ENCODE results near the gene KRT80.

KRT80 gene

DNA sequence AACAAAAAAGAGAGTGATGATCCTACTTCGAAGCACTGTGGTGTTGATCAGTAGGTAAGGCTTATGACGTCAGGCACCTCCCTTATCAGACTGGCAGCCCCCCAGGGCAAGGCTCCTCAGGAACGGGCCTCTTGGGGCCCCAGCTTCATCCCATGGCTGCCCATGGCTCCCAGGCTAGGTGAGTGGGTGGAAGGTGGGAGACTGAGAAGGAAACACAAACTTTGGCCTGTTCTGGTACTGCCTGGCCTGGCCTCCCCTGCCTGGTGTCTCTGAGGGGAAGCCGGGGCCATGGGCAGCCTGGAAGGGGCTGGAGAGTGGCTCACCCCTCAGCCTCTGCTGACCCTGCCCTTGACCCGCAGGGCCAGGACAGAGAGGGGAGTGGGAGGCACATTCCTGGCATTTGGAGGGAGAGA is 38.9 kb downstream of the KRT80 start:
- DNase-seq (ENCODE audit: low read depth, low spot score), result no peak
- in situ Hi-C loops (cut with HindIII; ENCODE audit: low sequenced_read_pairs), result no loop called here
- TF ChIP-seq, protein P1, sequence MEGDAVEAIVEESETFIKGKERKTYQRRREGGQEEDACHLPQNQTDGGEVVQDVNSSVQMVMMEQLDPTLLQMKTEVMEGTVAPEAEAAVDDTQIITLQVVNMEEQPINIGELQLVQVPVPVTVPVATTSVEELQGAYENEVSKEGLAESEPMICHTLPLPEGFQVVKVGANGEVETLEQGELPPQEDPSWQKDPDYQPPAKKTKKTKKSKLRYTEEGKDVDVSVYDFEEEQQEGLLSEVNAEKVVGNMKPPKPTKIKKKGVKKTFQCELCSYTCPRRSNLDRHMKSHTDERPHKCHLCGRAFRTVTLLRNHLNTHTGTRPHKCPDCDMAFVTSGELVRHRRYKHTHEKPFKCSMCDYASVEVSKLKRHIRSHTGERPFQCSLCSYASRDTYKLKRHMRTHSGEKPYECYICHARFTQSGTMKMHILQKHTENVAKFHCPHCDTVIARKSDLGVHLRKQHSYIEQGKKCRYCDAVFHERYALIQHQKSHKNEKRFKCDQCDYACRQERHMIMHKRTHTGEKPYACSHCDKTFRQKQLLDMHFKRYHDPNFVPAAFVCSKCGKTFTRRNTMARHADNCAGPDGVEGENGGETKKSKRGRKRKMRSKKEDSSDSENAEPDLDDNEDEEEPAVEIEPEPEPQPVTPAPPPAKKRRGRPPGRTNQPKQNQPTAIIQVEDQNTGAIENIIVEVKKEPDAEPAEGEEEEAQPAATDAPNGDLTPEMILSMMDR (IDR thresholded peaks at IDR 0.05; ENCODE audit: low read depth, low read length), result no peak

DNA sequence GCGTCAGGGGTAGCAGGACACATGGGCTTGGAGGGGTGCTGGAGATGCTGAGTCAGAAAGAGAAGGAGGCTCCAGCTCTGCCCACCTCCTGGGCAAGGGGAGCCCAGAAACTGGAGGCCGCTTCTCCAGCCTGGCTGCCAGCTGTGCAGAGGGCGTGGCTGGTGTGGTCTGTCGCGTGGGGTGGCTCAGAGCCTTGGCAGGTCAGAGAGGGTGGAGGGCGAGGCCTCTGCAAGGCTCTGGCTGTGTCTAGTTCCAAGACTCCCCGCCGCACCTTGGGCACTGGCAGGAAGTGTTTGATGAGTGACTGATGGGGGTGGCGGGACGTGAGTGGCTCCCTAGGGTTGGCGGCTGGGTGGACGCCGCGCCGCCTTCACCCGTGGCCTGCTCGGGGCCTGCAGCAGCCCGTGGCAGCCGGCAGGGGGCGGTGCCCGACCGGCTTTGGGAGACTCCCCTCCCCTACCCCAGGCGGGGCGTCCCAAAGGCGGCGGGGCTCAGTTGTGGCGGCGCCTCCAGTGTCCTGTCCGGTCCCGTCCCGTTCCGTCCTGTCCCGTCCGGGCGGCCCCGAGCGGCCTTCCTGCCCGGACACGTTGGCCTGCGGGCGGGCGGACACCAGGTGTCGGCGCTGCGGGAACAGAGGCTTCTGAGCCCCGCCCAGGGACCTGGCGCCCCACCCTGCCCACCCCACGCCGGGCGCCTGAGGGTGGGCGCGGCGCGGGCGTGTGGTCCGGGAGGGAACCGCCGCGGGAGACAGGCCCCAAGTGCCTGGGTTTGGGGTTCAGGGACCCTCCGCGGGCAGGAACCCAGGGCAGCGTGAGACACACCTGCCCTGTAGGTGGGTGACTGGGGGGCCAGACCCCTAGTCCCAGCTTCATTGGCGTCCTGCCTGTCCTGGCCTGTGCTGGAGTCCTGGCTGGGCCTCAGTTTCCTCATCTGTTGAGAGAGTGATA is 39.7 kb downstream of the KRT80 start:
- H3K4me3 ChIP-seq (ENCODE audit: low read depth, low read length), result peak overlapping the region; percentile 7
- in situ Hi-C loops (cut with HindIII; ENCODE audit: low sequenced_read_pairs), result no loop called here
- peak; percentile 55 for DNase-seq (ENCODE audit: low read depth, low spot score)
- TF ChIP-seq, protein P1 (IDR thresholded peaks at IDR 0.05; ENCODE audit: low read depth, low read length), result peak; percentile 81

More for the DNA sequence above, 38.9 kb downstream of the KRT80 start:
- H3K4me3 ChIP-seq (ENCODE audit: low read depth, low read length), result no peak overlapping the region

DNA sequence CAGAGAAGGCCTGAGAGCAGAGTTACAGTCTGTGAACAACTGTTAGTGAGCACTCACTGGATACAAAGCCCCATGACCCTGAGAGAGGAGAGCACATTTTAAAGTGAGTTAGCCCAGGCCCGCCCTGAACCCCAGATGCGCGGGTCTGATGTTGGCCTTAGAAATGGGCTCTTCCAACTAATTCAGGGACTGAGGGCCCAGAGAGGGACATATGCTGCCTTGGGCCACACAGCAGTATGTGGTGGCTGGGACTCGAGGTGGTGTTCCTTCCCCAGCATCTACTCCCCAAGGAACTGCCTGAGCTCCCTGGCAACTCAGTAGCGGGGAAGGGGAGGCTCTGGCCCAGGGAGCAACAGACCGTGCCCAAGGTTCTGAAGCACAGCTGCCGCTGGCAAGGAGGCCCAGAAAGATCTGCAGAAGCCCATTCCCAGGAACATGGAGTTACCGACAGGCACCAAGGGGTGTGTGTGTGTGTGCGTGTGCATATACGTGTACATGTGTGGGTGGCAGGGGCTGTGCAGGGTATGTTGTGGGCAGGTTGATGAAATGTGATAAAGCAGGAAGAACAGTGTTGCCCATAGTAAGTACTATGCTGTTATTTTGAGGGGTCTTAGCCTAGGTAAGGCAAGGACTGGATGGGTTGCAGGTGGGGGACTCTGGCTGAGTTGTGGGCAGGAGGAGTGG is 40.5 kb downstream of the KRT80 start:
- no peak overlapping the region for H3K4me3 ChIP-seq (ENCODE audit: low read depth, low read length)
- TF ChIP-seq, protein P1 (IDR thresholded peaks at IDR 0.05; ENCODE audit: low read depth, low read length), result no peak
- DNase-seq (ENCODE audit: low read depth, low spot score), result no peak
- in situ Hi-C loops (cut with HindIII; ENCODE audit: low sequenced_read_pairs), result no loop called here

DNA sequence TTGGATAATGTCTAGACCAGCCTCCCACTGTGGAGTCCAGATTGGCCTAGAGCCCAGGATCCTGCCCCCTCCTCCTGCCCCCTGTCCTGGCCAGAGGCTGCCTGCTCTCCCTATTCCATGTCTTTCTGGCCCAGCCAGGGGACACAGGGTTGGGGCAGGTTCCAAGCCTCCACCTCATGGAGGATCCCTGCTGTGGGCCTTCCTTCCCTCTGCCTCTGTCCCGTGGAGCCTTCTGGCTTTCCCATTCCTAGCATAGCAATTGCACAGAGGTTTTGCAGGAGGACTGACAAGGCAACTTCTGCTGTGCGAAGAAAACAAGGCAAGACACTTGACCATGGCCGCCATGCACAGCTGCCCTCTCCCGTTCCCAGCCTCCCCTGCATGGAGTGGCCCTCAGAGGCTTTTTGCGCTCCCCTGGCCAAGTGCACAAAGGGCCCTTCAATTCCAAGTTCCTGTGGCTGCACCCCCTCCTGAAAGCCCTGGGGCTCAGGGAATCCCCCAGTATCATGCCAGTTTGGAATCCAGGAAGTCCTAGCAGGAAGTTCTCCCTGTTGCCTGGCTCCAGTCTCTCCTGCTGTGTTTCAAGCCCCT is 42.1 kb downstream of the KRT80 start:
- in situ Hi-C loops (cut with HindIII; ENCODE audit: low sequenced_read_pairs), result no loop called here

DNA sequence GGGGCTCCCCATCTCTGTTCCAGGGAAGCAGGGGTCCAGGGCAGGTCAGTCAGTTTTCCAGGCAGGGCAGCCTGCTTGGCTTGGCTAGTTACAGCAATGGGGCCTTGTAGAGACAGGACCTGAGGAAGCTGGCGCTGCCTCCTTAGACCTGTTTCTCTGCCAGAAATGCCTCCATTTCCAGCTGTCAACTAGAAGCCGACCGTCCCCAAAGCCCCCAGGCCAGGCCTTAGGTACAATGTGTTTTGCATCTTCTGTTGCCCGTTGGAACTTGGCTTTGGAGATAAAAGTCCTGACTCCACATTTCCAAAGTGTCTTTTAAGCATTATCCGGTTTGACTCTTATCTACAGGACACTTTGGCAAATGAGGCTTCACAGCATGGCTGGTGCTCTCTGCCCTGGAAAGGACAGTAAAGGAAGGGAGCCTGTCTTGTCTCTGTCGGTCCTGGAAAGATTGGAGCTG is 42.6 kb downstream of the KRT80 start:
- TF ChIP-seq, protein P1 (IDR thresholded peaks at IDR 0.05; ENCODE audit: low read depth, low read length), result no peak
- H3K4me3 ChIP-seq (ENCODE audit: low read depth, low read length), result no peak overlapping the region
- in situ Hi-C loops (cut with HindIII; ENCODE audit: low sequenced_read_pairs), result no loop called here
- peak; percentile 20 for DNase-seq (ENCODE audit: low read depth, low spot score)

More for the DNA sequence above, 42.1 kb downstream of the KRT80 start:
- TF ChIP-seq, protein P1 (IDR thresholded peaks at IDR 0.05; ENCODE audit: low read depth, low read length), result no peak
- DNase-seq (ENCODE audit: low read depth, low spot score), result peak; percentile 50
- H3K4me3 ChIP-seq (ENCODE audit: low read depth, low read length), result no peak overlapping the region

DNA sequence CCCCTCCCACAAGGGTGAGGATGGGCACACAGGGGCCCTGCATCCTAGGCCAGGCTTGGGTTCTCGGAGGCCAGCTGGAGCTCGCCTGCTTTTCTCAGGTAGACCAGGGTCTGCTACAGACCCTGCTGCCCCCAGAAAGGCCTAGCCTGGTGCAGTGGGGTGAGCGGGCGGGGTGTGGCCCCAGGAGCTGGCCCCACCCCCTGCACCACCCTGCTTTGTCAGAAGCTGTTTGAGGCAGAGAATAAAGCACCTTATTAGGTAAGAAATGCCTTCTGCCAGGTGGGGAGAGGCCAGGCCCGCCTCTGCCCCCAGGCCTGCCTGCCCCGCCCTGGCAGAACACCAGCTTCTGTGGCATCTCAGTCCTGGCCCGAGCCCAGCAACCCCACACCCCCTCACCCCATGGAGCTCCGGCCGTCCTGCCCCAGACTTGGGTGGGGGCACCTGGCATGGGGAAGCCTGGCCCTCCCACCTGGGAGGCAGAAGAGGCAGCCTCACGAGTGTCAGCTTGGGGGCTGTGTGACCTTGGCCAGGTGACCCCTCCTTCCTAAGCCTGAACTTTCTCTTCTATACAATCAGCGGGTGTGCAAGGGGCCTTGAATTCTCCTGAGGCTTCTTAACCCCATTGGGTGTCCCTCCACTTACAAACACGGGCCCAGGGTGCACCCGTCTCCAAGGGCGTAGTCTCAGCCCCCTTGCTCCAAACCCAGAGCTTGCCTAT is 43.2 kb downstream of the KRT80 start:
- DNase-seq (ENCODE audit: low read depth, low spot score), result no peak
- in situ Hi-C loops (cut with HindIII; ENCODE audit: low sequenced_read_pairs), result no loop called here
- TF ChIP-seq, protein P1 (IDR thresholded peaks at IDR 0.05; ENCODE audit: low read depth, low read length), result no peak
- H3K4me3 ChIP-seq (ENCODE audit: low read depth, low read length), result no peak overlapping the region
